ENCODE measurements around the gene TMEM184C.

Gene TMEM184C

GRCh38 chr4:147594107-147594506, 23.1 kb upstream of the TMEM184C start:
- H3K9me3 ChIP-seq (ENCODE audit: insufficient read depth, low read depth, low read length), result no peaks in the 10 kb centered on the region
- no peaks in the 10 kb centered on the region for H3K27me3 ChIP-seq (ENCODE audit: insufficient read depth, low read length, poor library complexity, severe bottlenecking)
- H4K20me1 ChIP-seq (ENCODE audit: insufficient read depth, low read length, poor library complexity, severe bottlenecking), result no peaks in the 10 kb centered on the region
- no peak overlapping the region for H3K4me3 ChIP-seq (ENCODE audit: low read length, poor library complexity, severe bottlenecking)
- no peaks in the 10 kb centered on the region for H3K4me1 ChIP-seq (ENCODE audit: insufficient read depth, low read length, poor library complexity, severe bottlenecking)
- no peaks in the 10 kb centered on the region for H3F3A ChIP-seq (ENCODE audit: low read depth)
- TF ChIP-seq EZH2phosphoT487 (IDR thresholded peaks at IDR 0.05; ENCODE audit: borderline replicate concordance) (no peak), CTCF (conservative IDR thresholded peaks at IDR 0.05; ENCODE audit: low read length) (peak; percentile 41; the same call in 1 of the 2 replicates)
- no peak overlapping the region for H3K4me2 ChIP-seq (ENCODE audit: low read depth, low read length, poor library complexity, severe bottlenecking)
- H3K36me3 ChIP-seq (ENCODE audit: insufficient read depth, low read length), result no peaks in the 10 kb centered on the region
- H3K9ac ChIP-seq (ENCODE audit: low read depth, low read length, poor library complexity, severe bottlenecking), result no peak overlapping the region
- H3K9me2 ChIP-seq (replicated peaks; ENCODE audit: low read depth, low read length), result no peaks in the 10 kb centered on the region
- no peaks in the 10 kb centered on the region for H3K79me2 ChIP-seq (ENCODE audit: insufficient read depth, low read length)
- peak overlapping the region; percentile 50; the same call in 1 of the 2 replicates for H2AFZ ChIP-seq (ENCODE audit: low read length)

GRCh38 chr4:147594578-147594977, 22.6 kb upstream of the TMEM184C start:
- H2AFZ ChIP-seq (ENCODE audit: low read length), result peak overlapping the region; percentile 50; the same call in 1 of the 2 replicates
- H3K36me3 ChIP-seq (ENCODE audit: insufficient read depth, low read length), result no peaks in the 10 kb centered on the region
- H3K4me2 ChIP-seq (ENCODE audit: low read depth, low read length, poor library complexity, severe bottlenecking), result no peak overlapping the region
- H3K9me3 ChIP-seq (ENCODE audit: insufficient read depth, low read depth, low read length), result no peaks in the 10 kb centered on the region
- TF ChIP-seq EZH2phosphoT487 (IDR thresholded peaks at IDR 0.05; ENCODE audit: borderline replicate concordance) (no peak), CTCF (conservative IDR thresholded peaks at IDR 0.05; ENCODE audit: low read length) (no peak)
- no peak overlapping the region for H3K4me3 ChIP-seq (ENCODE audit: low read length, poor library complexity, severe bottlenecking)
- no peaks in the 10 kb centered on the region for H3F3A ChIP-seq (ENCODE audit: low read depth)
- no peaks in the 10 kb centered on the region for H3K9me2 ChIP-seq (replicated peaks; ENCODE audit: low read depth, low read length)
- H3K27me3 ChIP-seq (ENCODE audit: insufficient read depth, low read length, poor library complexity, severe bottlenecking), result no peaks in the 10 kb centered on the region
- no peaks in the 10 kb centered on the region for H3K79me2 ChIP-seq (ENCODE audit: insufficient read depth, low read length)
- H4K20me1 ChIP-seq (ENCODE audit: insufficient read depth, low read length, poor library complexity, severe bottlenecking), result no peaks in the 10 kb centered on the region
- no peak overlapping the region for H3K9ac ChIP-seq (ENCODE audit: low read depth, low read length, poor library complexity, severe bottlenecking)
- no peaks in the 10 kb centered on the region for H3K4me1 ChIP-seq (ENCODE audit: insufficient read depth, low read length, poor library complexity, severe bottlenecking)

GRCh38 chr4:147596377-147596776, 20.8 kb upstream of the TMEM184C start:
- no peaks in the 10 kb centered on the region for H3K27me3 ChIP-seq (ENCODE audit: insufficient read depth, low read length, poor library complexity, severe bottlenecking)

More at GRCh38 chr4:147596377-147596776, 20.8 kb upstream of the TMEM184C start:
- Histone ChIP-seq H3K4me1 (ENCODE audit: insufficient read depth, low read length, poor library complexity, severe bottlenecking) (no peaks in the 10 kb centered on the region), H2AFZ (ENCODE audit: low read length) (no peak overlapping the region), H3F3A (ENCODE audit: low read depth) (no peaks in the 10 kb centered on the region), H3K9me3 (ENCODE audit: insufficient read depth, low read depth, low read length) (no peaks in the 10 kb centered on the region), H3K9me2 (replicated peaks; ENCODE audit: low read depth, low read length) (no peaks in the 10 kb centered on the region), H3K9ac (ENCODE audit: low read depth, low read length, poor library complexity, severe bottlenecking) (no peak overlapping the region), H3K36me3 (ENCODE audit: insufficient read depth, low read length) (no peaks in the 10 kb centered on the region), H4K20me1 (ENCODE audit: insufficient read depth, low read length, poor library complexity, severe bottlenecking) (no peaks in the 10 kb centered on the region), H3K4me2 (ENCODE audit: low read depth, low read length, poor library complexity, severe bottlenecking) (no peak overlapping the region), H3K79me2 (ENCODE audit: insufficient read depth, low read length) (no peaks in the 10 kb centered on the region), H3K4me3 (ENCODE audit: low read length, poor library complexity, severe bottlenecking) (no peak overlapping the region)
- peak; percentile 56 for TF ChIP-seq CTCF (conservative IDR thresholded peaks at IDR 0.05; ENCODE audit: low read length)
- TF ChIP-seq EZH2phosphoT487 (IDR thresholded peaks at IDR 0.05; ENCODE audit: borderline replicate concordance), result no peak

All from Loucy (cell line).